GM21529 (cell line): Measurements from ENCODE around the gene KIF20B.

Experiments used
- ATAC-seq: cut with Tn5 transposase; IDR thresholded peaks from one replicate; pipeline ENCODE4 v1.9.1; 2021; ENCODE audit not compliant: unreplicated experiment

Gene KIF20B

DNA sequence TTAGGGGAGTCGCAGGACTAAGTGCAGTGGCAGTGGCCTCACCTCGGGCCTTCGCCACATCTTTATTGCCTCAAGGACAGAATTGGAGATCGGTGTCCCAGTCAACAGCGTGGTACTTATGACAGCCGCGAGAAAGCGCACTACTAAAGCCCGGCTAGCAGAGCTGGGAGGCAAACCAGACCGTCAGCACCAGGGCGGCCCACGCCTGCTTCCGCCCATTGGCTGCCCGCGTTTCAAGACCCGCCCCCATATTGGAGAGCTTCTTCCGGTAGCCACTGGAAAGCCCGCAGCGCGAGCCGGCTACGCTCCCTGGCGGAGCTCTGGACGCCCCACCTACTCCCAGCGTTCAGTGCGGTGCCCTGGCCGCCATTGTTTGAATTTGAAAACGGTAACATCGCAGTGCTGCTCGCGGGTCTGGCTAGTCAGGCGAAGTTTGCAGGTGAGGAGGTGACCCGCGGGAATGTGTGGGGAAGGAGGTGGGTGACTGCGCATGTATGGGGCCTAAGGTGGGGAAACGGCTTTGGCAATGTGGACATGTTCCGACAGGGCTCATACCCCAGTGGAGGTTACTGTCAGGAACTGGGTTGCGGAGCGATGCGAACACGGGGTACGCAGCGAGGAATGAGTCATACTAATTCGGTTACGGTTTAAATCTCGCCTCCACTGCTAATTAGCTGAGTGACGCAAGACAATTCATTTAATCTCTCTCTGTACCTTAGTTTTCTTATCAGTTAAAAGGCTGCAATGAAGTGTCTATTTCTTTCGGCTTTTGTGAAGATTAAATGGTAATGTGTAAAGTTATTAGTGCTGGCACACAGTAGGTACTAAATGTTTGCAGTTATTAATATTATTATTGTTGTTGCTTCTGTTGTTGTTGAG lies at the start of gene KIF20B:
Gene KIF20B, plus strand, starts transcription at position 349 of the 879 bp plus-strand sequence. CDS start 3,705 bp downstream, outside the sequence.
- peak; percentile 98 for ATAC-seq

DNA sequence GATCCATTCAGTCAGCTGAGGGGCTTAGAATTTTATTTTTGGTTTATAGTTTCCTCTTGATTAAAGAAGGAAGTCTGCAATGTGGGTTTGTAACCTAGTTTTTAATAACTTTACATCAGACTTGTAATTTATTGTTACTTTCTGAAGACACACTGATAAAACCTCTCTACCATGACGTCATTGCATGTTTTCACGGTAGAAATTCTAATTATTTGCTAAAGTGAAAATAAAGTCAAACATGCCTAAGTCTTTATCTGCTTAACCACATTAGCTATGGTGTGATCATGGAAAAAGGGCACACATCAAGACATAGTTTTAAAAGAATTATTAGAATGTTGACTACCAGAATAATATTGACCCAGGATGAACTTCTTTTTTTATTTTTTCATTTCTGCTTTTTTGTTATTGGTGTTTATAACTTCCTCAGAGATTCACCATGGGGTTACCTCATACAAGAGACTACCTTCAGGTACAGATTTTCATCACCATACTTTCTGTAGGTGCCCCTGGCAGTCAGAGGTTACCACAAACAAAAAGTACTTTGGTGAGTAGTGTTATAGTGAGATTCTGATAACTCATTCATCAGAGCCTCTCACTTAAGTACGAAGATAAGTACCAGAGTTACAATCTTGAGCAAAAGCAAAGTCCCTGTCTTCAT lies 49.3 kb upstream of the KIF20B start:
- ATAC-seq: peak; percentile 61

- ATAC-seq: no peak
Observed at GRCh38 chr10:89652806-89653370, 48.5 kb upstream of the KIF20B start.

- peak; percentile 49 for ATAC-seq
Observed at GRCh38 chr10:89653410-89653869, 48.0 kb upstream of the KIF20B start.

GRCh38 chr10:89655722-89656121 lies 45.7 kb upstream of the KIF20B start:
- no peak for ATAC-seq

DNA sequence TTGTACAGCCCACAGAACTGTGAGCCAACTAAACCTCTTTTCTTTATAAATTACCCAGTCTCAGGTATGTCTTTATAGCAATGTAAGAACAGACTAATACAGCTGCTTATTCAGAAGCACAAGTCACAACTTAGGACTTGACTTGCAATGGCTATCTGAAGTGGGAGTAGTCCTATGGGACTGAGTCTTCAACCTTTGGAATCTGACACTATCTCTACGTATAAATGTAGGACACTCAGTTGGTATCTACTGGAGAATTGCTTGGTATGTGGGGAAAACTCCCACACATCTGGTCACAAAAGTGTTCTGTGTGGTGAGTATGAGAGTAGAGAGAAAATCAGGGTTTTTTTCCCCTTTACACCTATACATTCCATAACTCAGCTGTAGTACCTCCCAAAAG lies 44.1 kb upstream of the KIF20B start:
- ATAC-seq: no peak

DNA sequence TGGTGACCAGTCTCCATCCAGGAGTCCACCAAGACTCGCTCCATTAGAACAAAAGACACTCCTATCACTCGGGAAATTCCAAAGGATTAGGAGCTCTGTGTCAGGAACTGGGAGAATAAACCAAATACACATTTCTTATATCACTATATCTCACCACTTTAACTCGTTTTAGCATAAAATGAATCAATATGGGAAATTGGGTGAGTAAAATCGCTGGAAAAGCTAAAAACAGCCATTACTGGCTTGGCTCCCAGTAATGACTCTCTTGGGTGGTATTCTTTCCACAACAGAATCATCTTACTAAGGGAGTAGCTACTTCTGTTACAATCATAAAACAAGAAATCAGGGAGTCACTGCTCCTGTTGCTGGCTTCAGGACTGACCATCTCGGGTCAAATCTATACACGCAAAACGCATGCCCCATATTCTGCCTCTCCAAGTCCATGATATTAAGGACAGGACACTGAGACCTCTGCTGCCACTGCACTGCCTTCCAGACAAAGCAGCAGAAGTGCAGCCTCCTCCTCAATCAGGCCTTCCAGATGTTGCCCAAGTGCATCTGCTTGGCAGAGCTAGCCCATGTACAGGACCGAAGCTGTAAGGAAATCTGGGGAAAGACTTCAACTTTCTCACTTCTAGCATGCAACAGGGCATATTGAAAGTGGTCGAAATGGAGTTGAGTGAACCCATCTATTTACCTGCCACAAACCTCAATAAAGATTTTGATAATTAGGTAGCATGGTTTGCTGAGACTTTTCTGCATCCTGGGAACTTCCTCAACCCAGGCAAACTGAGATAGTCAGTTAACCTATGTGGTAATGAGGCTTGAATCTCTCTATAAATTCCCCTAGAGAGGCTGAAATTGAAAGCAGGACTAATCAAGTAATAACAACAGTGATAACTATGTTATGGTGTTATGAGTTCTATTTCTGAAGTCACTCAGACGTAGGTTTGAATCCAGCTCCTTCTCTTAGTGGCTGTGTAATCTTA lies 42.0 kb upstream of the KIF20B start:
- ATAC-seq: no peak

DNA sequence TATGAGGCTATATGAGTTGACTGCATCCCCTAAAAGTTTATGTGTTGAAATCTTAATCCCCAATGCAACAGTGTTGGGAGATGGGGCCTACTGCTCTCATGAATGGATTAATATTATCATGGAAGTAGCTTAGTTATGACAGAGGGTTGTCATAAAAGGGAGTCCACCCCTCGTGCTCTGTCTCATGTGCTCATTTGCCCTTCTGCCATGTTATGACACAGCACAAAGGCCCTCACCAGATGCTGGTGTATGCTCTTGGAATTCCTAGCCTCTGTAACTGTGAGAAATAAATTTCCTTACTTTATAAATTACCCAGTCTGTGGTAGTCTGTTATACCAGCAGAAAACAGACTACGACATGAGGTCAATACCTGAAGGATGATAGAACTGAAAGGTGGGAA lies 38.8 kb upstream of the KIF20B start:
- no peak for ATAC-seq

DNA sequence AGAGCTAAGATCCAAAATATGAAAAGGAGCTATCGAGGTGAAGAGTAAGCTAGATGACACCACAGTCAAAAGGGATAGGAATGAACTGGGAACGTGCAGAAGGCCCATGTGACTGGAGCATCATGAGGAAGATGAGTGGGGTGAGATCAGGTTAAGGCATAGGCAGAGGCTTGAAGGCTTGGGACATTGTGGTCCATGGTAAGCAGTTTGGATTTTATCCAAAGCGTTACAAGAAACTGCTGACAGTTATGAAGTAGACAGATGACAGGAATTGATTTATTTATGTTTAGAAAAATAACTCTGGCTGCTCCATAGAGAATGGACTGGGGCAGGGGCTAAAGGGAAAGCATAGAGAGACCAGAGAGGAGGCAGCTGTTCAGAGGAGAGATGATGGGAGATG lies 38.2 kb upstream of the KIF20B start:
- ATAC-seq: no peak

GRCh38 chr10:89664203-89664602 lies 37.2 kb upstream of the KIF20B start:
- ATAC-seq: no peak

DNA sequence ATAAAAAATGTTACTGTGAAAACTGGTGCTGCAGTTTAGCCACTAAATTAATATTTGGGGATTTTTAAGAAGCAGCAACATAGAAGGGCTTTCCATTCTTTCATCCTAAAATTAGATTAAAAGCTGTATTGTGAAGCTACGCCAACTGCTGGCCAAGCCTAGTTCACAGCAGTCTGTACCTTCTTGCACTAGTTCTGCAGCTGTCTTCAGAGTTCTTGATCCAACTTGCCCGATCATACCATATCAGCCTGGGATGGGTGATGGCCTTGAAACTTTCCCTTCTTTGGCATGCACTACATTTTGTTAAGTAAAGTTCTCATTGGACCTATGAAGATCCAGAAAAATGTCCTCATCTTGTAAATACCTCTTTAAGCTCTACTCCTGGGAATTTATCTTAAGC lies 36.1 kb upstream of the KIF20B start:
- no peak for ATAC-seq

GRCh38 chr10:89666138-89666537 lies 35.3 kb upstream of the KIF20B start:
- ATAC-seq: no peak

DNA sequence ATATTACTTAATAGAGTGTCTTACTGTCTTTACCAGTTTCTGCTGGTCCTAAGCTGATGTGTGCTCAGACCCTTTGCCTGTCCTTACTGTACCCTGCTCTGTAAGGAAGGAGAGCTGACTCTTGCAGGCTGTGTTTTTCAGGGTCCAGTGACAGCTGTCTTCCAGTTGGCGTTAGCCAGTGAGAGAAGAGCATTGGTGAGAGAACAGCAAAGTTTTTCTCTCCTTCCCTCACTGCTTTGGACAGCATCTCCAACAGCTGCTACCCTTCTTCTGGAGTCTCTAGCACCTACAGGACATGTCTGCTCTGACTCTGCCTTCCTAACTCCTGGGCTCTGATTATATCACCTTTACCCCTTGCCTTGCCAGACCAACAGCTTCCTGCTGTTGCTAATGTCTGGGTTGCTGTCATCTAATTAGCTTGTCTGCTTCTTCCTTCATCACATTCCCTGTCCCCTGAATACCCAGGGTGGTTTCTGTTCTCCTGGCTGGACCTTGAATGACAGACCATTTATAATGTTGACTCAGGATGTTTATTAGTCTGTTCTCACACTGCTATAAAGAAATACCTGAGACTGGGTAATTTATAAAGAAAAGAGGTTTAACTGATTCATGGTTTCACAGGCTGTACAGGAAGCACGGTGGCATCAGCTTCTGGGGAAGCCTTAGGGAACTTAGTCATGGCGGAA lies 32.9 kb upstream of the KIF20B start:
- ATAC-seq: no peak

DNA sequence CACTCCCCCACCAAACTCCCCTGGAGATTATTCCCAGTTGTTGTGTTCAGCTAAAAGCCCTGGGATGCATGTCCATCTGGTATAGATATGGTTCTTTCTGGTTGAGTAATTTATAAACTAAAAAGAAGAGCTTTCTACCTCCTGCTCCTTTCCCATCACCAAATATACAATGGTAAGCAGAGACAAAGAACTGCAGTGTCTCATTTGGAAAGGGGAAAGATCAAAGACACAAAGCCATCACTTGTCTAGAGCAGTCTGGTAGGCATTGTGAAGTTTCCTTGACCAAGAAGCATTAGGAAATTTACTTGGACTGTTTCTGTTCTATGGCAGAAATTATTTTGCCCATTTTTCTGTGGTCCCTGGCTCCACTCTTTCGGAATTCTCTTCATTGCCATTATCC lies 31.4 kb upstream of the KIF20B start:
- no peak for ATAC-seq

DNA sequence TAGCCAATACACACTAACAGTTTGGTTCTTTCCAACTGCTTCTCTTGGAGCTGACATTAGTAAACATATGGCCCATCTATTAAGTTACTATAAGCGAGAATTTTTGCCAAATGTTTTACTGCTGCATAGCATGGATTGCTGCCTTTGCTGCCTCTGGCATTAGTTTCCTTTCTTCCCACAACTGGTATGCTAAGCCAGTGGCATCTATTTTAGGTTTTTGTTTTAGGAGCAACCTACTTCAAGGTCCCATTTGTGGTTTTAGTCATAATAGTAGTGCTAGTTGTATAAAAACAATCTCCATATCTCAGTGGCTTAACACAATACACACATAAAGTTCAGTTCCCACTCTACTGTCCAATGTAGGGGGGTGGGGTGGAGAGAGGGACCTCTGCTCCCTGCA lies 30.5 kb upstream of the KIF20B start:
- ATAC-seq: no peak

DNA sequence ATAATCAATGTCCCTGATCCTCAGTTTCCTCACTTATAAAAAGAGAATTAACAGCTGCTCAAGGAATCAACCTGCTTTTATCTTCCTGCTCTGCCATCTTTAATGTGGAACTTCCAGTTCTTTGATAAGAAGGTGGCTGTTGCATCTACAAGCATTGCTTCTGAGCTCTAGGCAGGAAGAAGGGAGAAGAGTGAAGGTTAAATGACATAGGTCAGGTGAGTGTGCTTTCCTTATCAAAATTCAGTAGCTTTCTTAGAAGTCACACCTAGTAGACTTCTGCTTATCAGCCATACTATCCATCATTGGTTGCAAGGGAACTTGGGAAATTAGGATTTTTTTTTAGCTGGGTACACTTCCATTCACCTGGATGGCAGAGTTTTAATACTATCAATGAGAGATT lies 24.0 kb upstream of the KIF20B start:
- ATAC-seq: no peak

DNA sequence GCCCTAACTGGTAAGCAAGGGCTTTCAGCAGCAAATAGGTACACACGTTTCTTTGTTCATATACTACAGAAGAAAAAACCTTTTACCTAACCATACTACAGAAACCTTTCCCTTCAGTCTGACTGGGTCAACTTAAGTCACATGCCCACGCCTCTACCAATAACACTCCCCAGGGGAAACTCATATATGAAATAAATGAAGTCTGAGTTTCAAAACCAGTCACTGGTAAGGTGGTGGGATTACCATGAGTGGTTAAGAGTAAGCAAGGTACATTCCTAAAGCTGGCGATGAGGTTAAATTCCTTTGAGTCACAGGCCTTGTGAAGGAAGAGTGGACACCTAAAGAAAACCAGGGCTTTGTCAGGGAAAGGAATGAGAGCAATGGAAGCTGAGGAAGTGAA lies 21.4 kb upstream of the KIF20B start:
- no peak for ATAC-seq

DNA sequence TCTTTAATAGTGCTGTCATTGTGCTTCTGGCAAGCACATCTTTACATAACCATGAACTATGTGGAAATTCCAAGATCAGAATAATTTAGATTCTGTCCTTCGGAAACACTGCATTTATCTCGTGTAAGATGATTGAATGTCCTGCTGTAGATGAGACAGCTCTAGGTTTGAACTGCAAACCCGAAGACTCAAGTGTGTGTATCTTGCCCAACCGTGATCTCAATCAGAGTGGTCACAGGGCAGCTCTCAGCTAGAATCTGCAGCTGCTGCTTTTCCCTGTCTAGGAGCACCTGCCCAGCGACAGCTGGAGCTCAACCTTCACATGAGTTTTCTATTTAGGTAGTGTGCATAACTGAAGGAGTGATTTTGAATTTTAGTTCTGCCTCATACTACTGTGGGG lies 17.5 kb upstream of the KIF20B start:
- no peak for ATAC-seq

DNA sequence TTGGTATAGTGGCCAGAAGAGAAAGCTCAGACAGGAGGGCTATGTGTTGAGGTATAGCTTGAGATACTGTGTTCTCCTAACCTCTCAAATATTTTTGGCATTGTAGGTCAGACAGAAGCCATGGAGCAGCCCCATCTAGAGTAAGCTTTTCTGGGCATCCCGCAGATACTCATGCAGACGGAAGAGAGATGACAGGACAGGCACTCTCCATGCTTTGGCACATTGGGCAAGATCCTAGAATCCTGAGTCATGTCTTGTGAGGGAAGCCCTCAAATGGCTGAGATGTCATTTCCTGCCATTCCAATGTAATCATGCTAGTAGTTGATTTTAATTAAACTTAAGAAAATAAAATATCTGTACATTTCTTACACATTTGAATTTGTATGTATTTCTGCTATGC lies 16.8 kb upstream of the KIF20B start:
- ATAC-seq: no peak

DNA sequence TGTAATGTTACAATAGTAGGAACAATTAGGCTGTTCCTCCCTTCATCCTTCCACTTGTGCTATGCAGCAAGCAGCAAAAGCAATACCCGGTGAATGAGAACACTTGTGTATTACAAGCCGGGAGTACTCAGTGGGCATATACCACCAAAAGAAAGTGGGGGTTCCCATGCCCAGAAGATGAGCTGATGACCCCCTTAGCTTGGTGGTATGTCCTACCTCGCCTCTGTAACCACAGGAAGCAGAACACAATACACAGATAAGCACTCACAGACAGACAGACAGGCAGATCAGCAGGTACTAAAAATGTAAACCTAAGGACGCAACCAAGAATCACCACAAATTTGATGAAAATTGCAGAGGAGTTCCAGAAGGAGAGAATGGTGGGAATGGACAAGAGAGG lies 15.5 kb upstream of the KIF20B start:
- ATAC-seq: no peak
